AG04450 (cell line): ENCODE data around the gene EPB41L5. TPM values are rescaled to one million over a fixed set of nuclear protein-coding genes. Genes with fewer than 3 reads are reported as not detected.
"Not testable (repeated sequence)": the region's sequence is repeated elsewhere in the genome, so short reads cannot be mapped to it uniquely, and the experiment has no call there.

Source experiments
- CTCF ChIA-PET: fragments of 300-600, 350-600 bp; formaldehyde crosslinking; extraction: SDS; loops from one replicate; lab custom pipeline; 2022; ENCODE audit warnings: antibody characterized with exemption, inconsistent platforms; lab: Charles Lee
- POLR2A ChIA-PET: fragments of 350-600 bp; formaldehyde crosslinking; extraction: SDS; loops from one replicate; lab custom pipeline; 2021; ENCODE audit warnings: antibody characterized with exemption, inconsistent platforms; lab: Yijun Ruan, JAX
- DNase-seq: peaks from one replicate; pipeline ENCODE4 v3.0.0-alpha.2; 2011; ENCODE audit warnings: low read depth, low spot score
- H3K27ac ChIP-seq: one replicate; pipeline ENCODE4 v1.5.1; 2012; ENCODE audit warnings: low read depth, low read length, control low read depth
- H3K27me3 ChIP-seq: one replicate; pipeline ENCODE4 v1.6.0; 2012; ENCODE audit warnings: low read length; ENCODE audit not compliant: control insufficient read depth, insufficient read depth
- H3K4me3 ChIP-seq: 2 replicates; pipeline ENCODE4 v1.5.1; 2011; ENCODE audit warnings: mild to moderate bottlenecking, low read depth, low read length, control low read depth
- H3K9me3 ChIP-seq: 2 replicates; pipeline ENCODE4 v1.5.1; 2012; ENCODE audit warnings: low read length; ENCODE audit not compliant: control insufficient read depth, insufficient read depth
- polyA plus RNA-seq: library from polyadenylated mRNA; depleted of rRNA; stranded (reverse); fragments of >200 nt; gene quantifications from 2 replicates; pipeline ENCODE4 v1.2.3, GENCODE V29; 2011
- TF ChIP-seq, protein P1 (sequence below): IDR thresholded peaks from 2 replicates; pipeline ENCODE4 v1.5.1; 2011; ENCODE audit warnings: low read depth, low read length, control low read depth, inconsistent platforms

Gene EPB41L5
- polyA plus RNA-seq, 1 experiment, result 17.1 TPM

- no peak overlapping the region for H3K4me3 ChIP-seq
- ChIA-PET CTCF (interaction anchor here (0.7 kb wide), 1 partner anchor 165 kb away, joined by 4 read pairs; no protein-coding TSS in a partner anchor), POLR2A (no interaction called here)
- no peak overlapping the region for H3K27ac ChIP-seq
- no peak for DNase-seq
- H3K27me3 ChIP-seq, result no peaks in the 10 kb centered on the region
- TF ChIP-seq, protein P1, sequence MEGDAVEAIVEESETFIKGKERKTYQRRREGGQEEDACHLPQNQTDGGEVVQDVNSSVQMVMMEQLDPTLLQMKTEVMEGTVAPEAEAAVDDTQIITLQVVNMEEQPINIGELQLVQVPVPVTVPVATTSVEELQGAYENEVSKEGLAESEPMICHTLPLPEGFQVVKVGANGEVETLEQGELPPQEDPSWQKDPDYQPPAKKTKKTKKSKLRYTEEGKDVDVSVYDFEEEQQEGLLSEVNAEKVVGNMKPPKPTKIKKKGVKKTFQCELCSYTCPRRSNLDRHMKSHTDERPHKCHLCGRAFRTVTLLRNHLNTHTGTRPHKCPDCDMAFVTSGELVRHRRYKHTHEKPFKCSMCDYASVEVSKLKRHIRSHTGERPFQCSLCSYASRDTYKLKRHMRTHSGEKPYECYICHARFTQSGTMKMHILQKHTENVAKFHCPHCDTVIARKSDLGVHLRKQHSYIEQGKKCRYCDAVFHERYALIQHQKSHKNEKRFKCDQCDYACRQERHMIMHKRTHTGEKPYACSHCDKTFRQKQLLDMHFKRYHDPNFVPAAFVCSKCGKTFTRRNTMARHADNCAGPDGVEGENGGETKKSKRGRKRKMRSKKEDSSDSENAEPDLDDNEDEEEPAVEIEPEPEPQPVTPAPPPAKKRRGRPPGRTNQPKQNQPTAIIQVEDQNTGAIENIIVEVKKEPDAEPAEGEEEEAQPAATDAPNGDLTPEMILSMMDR, result no peak
- peaks cover 24% of the 10 kb centered on the region for H3K9me3 ChIP-seq
These were observed 142.4 kb downstream of the EPB41L5 start for GRCh38 chr2:120155308-120155707.

GRCh38 chr2:120158658-120159057, 145.8 kb downstream of the EPB41L5 start:
- H3K27me3 ChIP-seq, H3K27ac ChIP-seq, DNase-seq, H3K4me3 ChIP-seq, CTCF ChIA-PET, POLR2A ChIA-PET: not testable (repeated sequence)
- peaks cover 14% of the 10 kb centered on the region for H3K9me3 ChIP-seq

DNA sequence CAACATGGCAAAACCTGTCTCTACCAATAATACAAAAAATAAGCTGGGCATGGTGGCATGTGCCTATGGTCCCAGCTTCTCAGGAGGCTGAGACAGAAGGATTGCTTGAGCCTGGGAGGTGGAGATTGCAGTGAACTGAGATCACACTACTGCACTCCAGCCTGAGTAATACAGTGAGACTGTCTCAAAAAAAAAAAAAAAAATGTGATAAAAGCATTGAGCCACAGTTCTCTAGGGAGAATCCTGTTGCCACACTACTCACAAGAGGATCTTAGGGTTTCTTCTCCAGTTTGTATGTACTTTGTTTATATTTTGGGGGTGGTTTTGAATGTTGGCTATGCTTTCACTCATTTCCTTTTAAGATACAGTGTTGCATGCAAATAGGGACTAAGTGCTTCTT, 148.3 kb downstream of the EPB41L5 start:
- POLR2A ChIA-PET, result interaction anchor here (0.7 kb wide), 1 partner anchor 920 kb away, joined by 6 read pairs; no protein-coding TSS in a partner anchor
- Histone ChIP-seq H3K27me3 (no peaks in the 10 kb centered on the region), H3K27ac (no peak overlapping the region), H3K4me3 (no peak overlapping the region), H3K9me3 (peaks cover 3% of the 10 kb centered on the region)
- TF ChIP-seq, protein P1, result no peak
- CTCF ChIA-PET, result interaction anchor here (3.3 kb wide), 1 partner anchor 13 kb away, joined by 11 read pairs; no protein-coding TSS in a partner anchor
- no peak for DNase-seq

GRCh38 chr2:120162716-120163115, 149.8 kb downstream of the EPB41L5 start:
- no peak overlapping the region for H3K4me3 ChIP-seq
- DNase-seq, result no peak
- ChIA-PET POLR2A (no interaction called here), CTCF (interaction anchor here (0.6 to 3.3 kb wide), 2 partner anchors 12 to 127 kb away, joined by 3 to 11 read pairs; no protein-coding TSS in a partner anchor)
- H3K27me3 ChIP-seq, result no peaks in the 10 kb centered on the region
- no peak overlapping the region for H3K27ac ChIP-seq
- TF ChIP-seq, protein P1, result no peak
- no peaks in the 10 kb centered on the region for H3K9me3 ChIP-seq

GRCh38 chr2:120167272-120167671, 154.4 kb downstream of the EPB41L5 start:
- ChIA-PET CTCF (interaction anchor here (0.7 kb wide), 1 partner anchor 58 kb away, joined by 3 read pairs; no protein-coding TSS in a partner anchor), POLR2A (no interaction called here)
- H3K27ac ChIP-seq, result no peak overlapping the region
- H3K27me3 ChIP-seq, result no peaks in the 10 kb centered on the region
- DNase-seq, result no peak
- H3K9me3 ChIP-seq, result no peaks in the 10 kb centered on the region
- TF ChIP-seq, protein P1, result no peak
- no peak overlapping the region for H3K4me3 ChIP-seq
